HEK293 (cell line): ENCODE results near the gene MAP3K14.

Experiments used
- CTCF ChIP-seq: fragments of 450-650 bp; formaldehyde crosslinking; IDR thresholded peaks from 2 replicates; pipeline ENCODE4 v1.5.1; 2016; ENCODE audit warnings: missing biosample characterization, missing genetic modification characterization
- HOXA7 ChIP-seq: sonication (generic); formaldehyde crosslinking; IDR thresholded peaks from 2 replicates; pipeline ENCODE4 v1.8.1; 2022; ENCODE audit warnings: missing genetic modification reagents, borderline replicate concordance
- MYNN ChIP-seq: fragments of 450-650 bp; formaldehyde crosslinking; IDR thresholded peaks from 2 replicates; pipeline ENCODE4 v1.5.1; 2016; ENCODE audit warnings: missing biosample characterization, missing genetic modification characterization, borderline replicate concordance
- ZFP3 ChIP-seq: fragments of 450-650 bp; formaldehyde crosslinking; IDR thresholded peaks from 2 replicates; pipeline ENCODE4 v1.5.1; 2016; ENCODE audit warnings: low read depth, missing biosample characterization, missing genetic modification characterization
- ZNF274 ChIP-seq, 2 experiments: fragments of 200-500 bp in 1 of 2; fragments of 450-650 bp in 1 of 2; sonication (Bioruptor generic) in 1 of 2; formaldehyde crosslinking in 1 of 2; IDR thresholded peaks; 2 replicates each; pipeline versions ENCODE4 v1.5.1 to v1.6.1; 2014 to 2016; ENCODE audit warnings: borderline replicate concordance in 1 of 2, inconsistent platforms in 1 of 2, low read length in 1 of 2, missing biosample characterization in 1 of 2, missing genetic modification characterization in 1 of 2
- ZNF394 ChIP-seq: fragments of 450-650 bp; formaldehyde crosslinking; IDR thresholded peaks from 2 replicates; pipeline ENCODE4 v1.5.1; 2016; ENCODE audit warnings: missing biosample characterization, missing genetic modification characterization, mild to moderate bottlenecking, moderate library complexity, borderline replicate concordance
- ZNF791 ChIP-seq: fragments of 450-650 bp; formaldehyde crosslinking; IDR thresholded peaks from 2 replicates; pipeline ENCODE4 v1.5.1; 2016; ENCODE audit warnings: missing biosample characterization, missing genetic modification characterization
- ZNF830 ChIP-seq: fragments of 450-650 bp; IDR thresholded peaks from 2 replicates; pipeline ENCODE4 v1.5.0; 2018; ENCODE audit warnings: missing biosample characterization, missing genetic modification characterization, low read depth, mild to moderate bottlenecking, moderate library complexity
- TF ChIP-seq, protein P1 (sequence below): fragments of 450-650 bp; formaldehyde crosslinking; IDR thresholded peaks from 2 replicates; pipeline ENCODE4 v1.5.1; 2016; ENCODE audit warnings: missing biosample characterization, missing genetic modification characterization

DNA sequence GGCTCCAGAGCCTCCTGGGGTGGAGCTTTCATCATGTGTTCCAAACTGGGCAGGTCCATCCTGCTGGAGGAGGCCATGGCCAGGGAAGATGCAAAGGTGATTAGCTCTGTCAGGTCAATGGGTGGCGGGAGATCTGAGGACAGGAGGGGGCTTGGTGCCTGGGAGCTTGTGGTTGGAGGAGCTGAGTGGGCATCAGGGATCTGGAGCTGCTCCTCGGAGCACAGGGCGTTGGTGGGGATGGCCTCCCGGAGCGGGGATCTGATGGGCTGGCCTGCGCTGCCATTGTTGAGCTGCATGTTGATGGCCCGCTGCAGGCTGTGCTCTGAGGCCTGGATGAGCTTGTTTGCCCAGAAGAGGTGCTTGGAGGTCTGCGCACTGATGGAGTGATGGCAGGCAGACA is 61.5 kb downstream of the MAP3K14 start:
- TF ChIP-seq ZNF791 (tag by site-specific recombination) (no peak), ZNF274 (IDR thresholded peaks at IDR 0.05; ENCODE audit: low read length) (no peak), ZNF274 (tag by site-specific recombination; IDR thresholded peaks at IDR 0.05; ENCODE audit: borderline replicate concordance) (no peak), CTCF (tag by site-specific recombination) (no peak), HOXA7 (CRISPR knock-in tag) (no peak), ZNF394 (tag by site-specific recombination) (no peak), ZFP3 (tag by site-specific recombination) (no peak), MYNN (tag by site-specific recombination) (no peak), ZNF830 (tag by site-specific recombination) (no peak)
- TF ChIP-seq, protein P1, sequence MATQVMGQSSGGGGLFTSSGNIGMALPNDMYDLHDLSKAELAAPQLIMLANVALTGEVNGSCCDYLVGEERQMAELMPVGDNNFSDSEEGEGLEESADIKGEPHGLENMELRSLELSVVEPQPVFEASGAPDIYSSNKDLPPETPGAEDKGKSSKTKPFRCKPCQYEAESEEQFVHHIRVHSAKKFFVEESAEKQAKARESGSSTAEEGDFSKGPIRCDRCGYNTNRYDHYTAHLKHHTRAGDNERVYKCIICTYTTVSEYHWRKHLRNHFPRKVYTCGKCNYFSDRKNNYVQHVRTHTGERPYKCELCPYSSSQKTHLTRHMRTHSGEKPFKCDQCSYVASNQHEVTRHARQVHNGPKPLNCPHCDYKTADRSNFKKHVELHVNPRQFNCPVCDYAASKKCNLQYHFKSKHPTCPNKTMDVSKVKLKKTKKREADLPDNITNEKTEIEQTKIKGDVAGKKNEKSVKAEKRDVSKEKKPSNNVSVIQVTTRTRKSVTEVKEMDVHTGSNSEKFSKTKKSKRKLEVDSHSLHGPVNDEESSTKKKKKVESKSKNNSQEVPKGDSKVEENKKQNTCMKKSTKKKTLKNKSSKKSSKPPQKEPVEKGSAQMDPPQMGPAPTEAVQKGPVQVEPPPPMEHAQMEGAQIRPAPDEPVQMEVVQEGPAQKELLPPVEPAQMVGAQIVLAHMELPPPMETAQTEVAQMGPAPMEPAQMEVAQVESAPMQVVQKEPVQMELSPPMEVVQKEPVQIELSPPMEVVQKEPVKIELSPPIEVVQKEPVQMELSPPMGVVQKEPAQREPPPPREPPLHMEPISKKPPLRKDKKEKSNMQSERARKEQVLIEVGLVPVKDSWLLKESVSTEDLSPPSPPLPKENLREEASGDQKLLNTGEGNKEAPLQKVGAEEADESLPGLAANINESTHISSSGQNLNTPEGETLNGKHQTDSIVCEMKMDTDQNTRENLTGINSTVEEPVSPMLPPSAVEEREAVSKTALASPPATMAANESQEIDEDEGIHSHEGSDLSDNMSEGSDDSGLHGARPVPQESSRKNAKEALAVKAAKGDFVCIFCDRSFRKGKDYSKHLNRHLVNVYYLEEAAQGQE (tag by site-specific recombination) = no peak
